Fibroblast of villous mesenchyme (primary cell): ENCODE data around the gene CHAF1A. TPM values are rescaled to one million over a fixed set of nuclear protein-coding genes. Genes with fewer than 3 reads are reported as not detected.

Source experiments
- DNase-seq: peaks from one replicate; pipeline ENCODE4 v3.0.0-alpha.2; 2010; ENCODE audit warnings: low read depth
- H3K4me3 ChIP-seq: 2 replicates; pipeline ENCODE4 v1.5.1; 2011; ENCODE audit warnings: low read depth, mild to moderate bottlenecking, low read length
- CTCF ChIP-seq: IDR thresholded peaks from 2 replicates; pipeline ENCODE4 v1.5.1; 2012; ENCODE audit warnings: low read depth, mild to moderate bottlenecking, low read length; ENCODE audit not compliant: insufficient read depth
- total RNA-seq: library from RNA; depleted of rRNA; stranded (reverse); fragments of >200 nt; gene quantifications from 2 replicates; pipeline ENCODE4 v1.2.3, GENCODE V29; 2012

Gene CHAF1A
- total RNA-seq, 1 donor, result 9.9 TPM

- TF ChIP-seq CTCF, result no peak
- H3K4me3 ChIP-seq, result no peak overlapping the region
- DNase-seq, result no peak
Observed at GRCh38 chr19:4445963-4446703, 43.7 kb downstream of the CHAF1A start.

DNA sequence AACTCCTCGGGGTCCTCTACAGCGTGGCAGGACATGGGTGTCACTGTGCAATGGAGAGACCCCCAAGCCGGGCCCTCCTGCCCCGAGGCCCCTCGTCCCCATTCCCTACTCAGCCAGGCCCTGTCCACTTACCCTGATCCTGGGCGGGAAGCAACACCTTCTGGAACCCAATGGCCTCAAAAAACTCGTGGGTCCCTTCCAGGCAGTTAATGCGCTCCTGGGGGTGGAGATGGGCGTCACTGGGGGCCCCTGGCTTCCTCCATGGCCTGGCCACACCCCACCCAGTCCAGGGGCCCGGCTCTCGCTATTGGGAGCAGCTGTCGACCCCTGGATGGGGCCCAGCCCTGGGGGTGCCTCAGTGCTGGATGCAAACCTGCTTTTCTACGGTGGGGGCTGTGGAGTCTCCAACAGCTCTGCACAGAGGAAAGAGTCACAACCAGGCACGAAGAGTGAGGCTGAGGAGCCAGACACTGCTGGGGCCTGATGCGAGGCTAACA is 44.3 kb downstream of the CHAF1A start:
- no peak for TF ChIP-seq CTCF
- H3K4me3 ChIP-seq, result no peak overlapping the region
- no peak for DNase-seq

DNA sequence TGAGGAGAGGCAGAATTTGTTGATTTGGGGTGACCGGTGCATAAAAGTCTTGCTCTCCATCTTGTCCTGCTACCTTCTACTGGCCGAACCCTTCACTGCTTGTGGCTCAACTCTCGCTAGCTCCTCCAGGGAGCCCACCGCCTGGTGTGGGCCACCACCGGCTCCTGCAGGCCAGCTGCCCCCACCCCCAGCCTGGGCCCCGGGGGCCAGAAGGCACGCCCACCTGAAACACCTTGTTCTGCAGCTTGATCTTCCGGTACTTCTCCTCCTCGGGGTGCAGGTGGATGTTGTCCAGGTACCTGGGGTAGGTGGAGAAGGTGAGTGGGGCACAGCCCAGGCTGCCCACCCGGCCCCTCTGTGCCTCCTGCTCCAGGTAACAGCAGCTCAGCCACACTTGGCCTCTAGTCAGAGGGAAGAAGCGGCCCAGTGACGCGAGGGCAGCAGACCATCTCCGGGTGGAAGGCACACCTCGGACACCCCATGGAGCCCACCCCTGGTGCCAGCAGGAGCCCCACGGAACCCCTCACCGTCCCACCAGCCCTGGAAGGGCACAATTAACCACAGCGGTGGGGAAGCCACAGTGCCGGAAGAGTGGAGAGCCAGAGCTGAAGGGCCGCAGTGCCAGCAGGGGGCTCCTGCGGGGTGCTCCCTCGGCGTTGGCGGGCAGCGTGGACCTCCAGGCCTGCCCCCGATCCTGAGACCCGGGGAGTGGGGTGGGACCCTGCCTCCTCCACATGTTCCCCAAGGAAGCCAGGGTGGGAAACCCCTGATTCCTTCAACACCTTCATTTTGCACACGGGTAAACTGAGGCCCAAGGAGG is 45.1 kb downstream of the CHAF1A start:
- DNase-seq, result no peak
- TF ChIP-seq CTCF, result no peak

GRCh38 chr19:4448147-4448985 is 45.9 kb downstream of the CHAF1A start:
- no peak for DNase-seq
- TF ChIP-seq CTCF, result no peak

More for the DNA sequence above, 45.1 kb downstream of the CHAF1A start:
- no peak overlapping the region for H3K4me3 ChIP-seq

GRCh38 chr19:4449022-4449638 is 46.7 kb downstream of the CHAF1A start:
- no peak for DNase-seq
- H3K4me3 ChIP-seq, result no peak overlapping the region

More at GRCh38 chr19:4448147-4448985, 45.9 kb downstream of the CHAF1A start:
- H3K4me3 ChIP-seq, result no peak overlapping the region

More at GRCh38 chr19:4449022-4449638, 46.7 kb downstream of the CHAF1A start:
- no peak for TF ChIP-seq CTCF
